ENCODE results near the gene CD93. TPM values are rescaled to one million over a fixed set of nuclear protein-coding genes. Genes with fewer than 3 reads are reported as not detected.

CD93 gene
- total RNA-seq, 1 experiment from 2014 or later, result not detected

- H3K4me1 Mint-ChIP-seq (ENCODE audit: low read depth, unreplicated experiment), result peaks cover 5% of the 10 kb centered on the region
- no peaks in the 10 kb centered on the region for H3K9me3 Mint-ChIP-seq (ENCODE audit: unreplicated experiment)
- Histone ChIP-seq H3K36me3 (ENCODE audit: control insufficient read depth, insufficient read depth, low read length) (no peaks in the 10 kb centered on the region), H3K4me1 (peaks cover 11% of the 10 kb centered on the region; the same call in 1 of the 2 replicates), H3K9me3 (no peaks in the 10 kb centered on the region), H3K27me3 (replicated peaks; ENCODE audit: control insufficient read depth, insufficient read depth, low read length) (no peaks in the 10 kb centered on the region), H3K4me3 (ENCODE audit: low read depth, low read length) (no peak overlapping the region)
- H3K27me3 Mint-ChIP-seq (ENCODE audit: insufficient read depth, unreplicated experiment), result no peaks in the 10 kb centered on the region
- no peak for TF ChIP-seq CTCF (IDR thresholded peaks at IDR 0.05; ENCODE audit: insufficient read depth in 1 of 2, low read depth in 1 of 2, low read length in 1 of 2, severe bottlenecking in 1 of 2, unreplicated experiment in 1 of 2)
- POLR2A ChIA-PET, result no interaction called here
- H3K36me3 Mint-ChIP-seq (ENCODE audit: insufficient read depth, unreplicated experiment), result no peaks in the 10 kb centered on the region
- CTCF ChIA-PET, result interaction anchor here (0.7 kb wide), 1 partner anchor 29 kb away, joined by 3 read pairs; no protein-coding TSS in a partner anchor
- intact Hi-C loops (cut with micrococcal nuclease; ENCODE audit: unreplicated experiment), result no loop called here
- no peak overlapping the region for H3K27ac Mint-ChIP-seq (ENCODE audit: unreplicated experiment)
- no peak overlapping the region for H3K4me3 Mint-ChIP-seq (ENCODE audit: unreplicated experiment)
- no TSS peak for BruUV-seq (replicated peaks)
- no peak for DNase-seq
These were observed 34.1 kb upstream of the CD93 start for GRCh38 chr20:23120261-23120660.

- H3K27ac Mint-ChIP-seq (ENCODE audit: unreplicated experiment), result no peak overlapping the region
- CTCF ChIA-PET, result interaction anchor here (0.7 kb wide), 1 partner anchor 30 kb away, joined by 3 read pairs; no protein-coding TSS in a partner anchor
These were observed 33.5 kb upstream of the CD93 start for GRCh38 chr20:23119456-23120216.

GRCh38 chr20:23118766-23119165 lies 32.6 kb upstream of the CD93 start:
- no peaks in the 10 kb centered on the region for H3K36me3 Mint-ChIP-seq (ENCODE audit: insufficient read depth, unreplicated experiment)
- Histone ChIP-seq H3K36me3 (ENCODE audit: control insufficient read depth, insufficient read depth, low read length) (no peaks in the 10 kb centered on the region), H3K9me3 (no peaks in the 10 kb centered on the region), H3K4me1 (no peaks in the 10 kb centered on the region), H3K4me3 (ENCODE audit: low read depth, low read length) (no peak overlapping the region), H3K27me3 (replicated peaks; ENCODE audit: control insufficient read depth, insufficient read depth, low read length) (no peaks in the 10 kb centered on the region)
- no peak overlapping the region for H3K4me3 Mint-ChIP-seq (ENCODE audit: unreplicated experiment)
- ChIA-PET POLR2A (no interaction called here), CTCF (no interaction called here)
- no TSS peak for BruUV-seq (replicated peaks)
- intact Hi-C loops (cut with micrococcal nuclease; ENCODE audit: unreplicated experiment), result loop anchor here (10.0 kb wide), 1 partner anchor 46 kb away; no protein-coding TSS in a partner anchor
- no peak for TF ChIP-seq CTCF (IDR thresholded peaks at IDR 0.05; ENCODE audit: insufficient read depth in 1 of 2, low read depth in 1 of 2, low read length in 1 of 2, severe bottlenecking in 1 of 2, unreplicated experiment in 1 of 2)
- H3K4me1 Mint-ChIP-seq (ENCODE audit: low read depth, unreplicated experiment), result no peaks in the 10 kb centered on the region
- H3K27ac Mint-ChIP-seq (ENCODE audit: unreplicated experiment), result no peak overlapping the region
- no peaks in the 10 kb centered on the region for H3K27me3 Mint-ChIP-seq (ENCODE audit: insufficient read depth, unreplicated experiment)
- no peaks in the 10 kb centered on the region for H3K9me3 Mint-ChIP-seq (ENCODE audit: unreplicated experiment)
- no peak for DNase-seq

More at GRCh38 chr20:23119456-23120216, 33.5 kb upstream of the CD93 start:
- no peaks in the 10 kb centered on the region for H3K27me3 Mint-ChIP-seq (ENCODE audit: insufficient read depth, unreplicated experiment)
- H3K36me3 Mint-ChIP-seq (ENCODE audit: insufficient read depth, unreplicated experiment), result no peaks in the 10 kb centered on the region
- intact Hi-C loops (cut with micrococcal nuclease; ENCODE audit: unreplicated experiment), result loop anchor here (10.0 kb wide), 1 partner anchor 45 kb away; no protein-coding TSS in a partner anchor
- Histone ChIP-seq H3K9me3 (no peaks in the 10 kb centered on the region), H3K36me3 (ENCODE audit: control insufficient read depth, insufficient read depth, low read length) (no peaks in the 10 kb centered on the region), H3K27me3 (replicated peaks; ENCODE audit: control insufficient read depth, insufficient read depth, low read length) (no peaks in the 10 kb centered on the region), H3K4me3 (ENCODE audit: low read depth, low read length) (no peak overlapping the region), H3K4me1 (peaks cover 5% of the 10 kb centered on the region; the same call in 1 of the 2 replicates)
- TF ChIP-seq CTCF (IDR thresholded peaks at IDR 0.05; ENCODE audit: insufficient read depth in 1 of 2, low read depth in 1 of 2, low read length in 1 of 2, severe bottlenecking in 1 of 2, unreplicated experiment in 1 of 2), result no peak
- no peaks in the 10 kb centered on the region for H3K9me3 Mint-ChIP-seq (ENCODE audit: unreplicated experiment)
- DNase-seq, result no peak
- H3K4me3 Mint-ChIP-seq (ENCODE audit: unreplicated experiment), result no peak overlapping the region
- H3K4me1 Mint-ChIP-seq (ENCODE audit: low read depth, unreplicated experiment), result no peaks in the 10 kb centered on the region
- POLR2A ChIA-PET, result no interaction called here
- no TSS peak for BruUV-seq (replicated peaks)

Data from Caco-2 (cell line).